A673 (cell line): ENCODE data around the gene DNAI2.

Experiments used
- EZH2 ChIP-seq: fragments of 200-600 bp; sonication (generic); IDR thresholded peaks from 2 replicates; pipeline ENCODE4 v1.6.1; 2017; ENCODE audit warnings: borderline replicate concordance, low read depth, mild to moderate bottlenecking, mixed read lengths, antibody characterized with exemption, low read length; ENCODE audit not compliant: poor library complexity, severe bottlenecking
- TF ChIP-seq, protein P1 (sequence below): fragments of 300-800, 200-600 bp; sonication (generic); conservative IDR thresholded peaks from 2 replicates; pipeline ENCODE4 v1.5.1; 2017; ENCODE audit warnings: low read depth, mild to moderate bottlenecking, antibody characterized with exemption, low read length, moderate library complexity, mixed read lengths

DNA sequence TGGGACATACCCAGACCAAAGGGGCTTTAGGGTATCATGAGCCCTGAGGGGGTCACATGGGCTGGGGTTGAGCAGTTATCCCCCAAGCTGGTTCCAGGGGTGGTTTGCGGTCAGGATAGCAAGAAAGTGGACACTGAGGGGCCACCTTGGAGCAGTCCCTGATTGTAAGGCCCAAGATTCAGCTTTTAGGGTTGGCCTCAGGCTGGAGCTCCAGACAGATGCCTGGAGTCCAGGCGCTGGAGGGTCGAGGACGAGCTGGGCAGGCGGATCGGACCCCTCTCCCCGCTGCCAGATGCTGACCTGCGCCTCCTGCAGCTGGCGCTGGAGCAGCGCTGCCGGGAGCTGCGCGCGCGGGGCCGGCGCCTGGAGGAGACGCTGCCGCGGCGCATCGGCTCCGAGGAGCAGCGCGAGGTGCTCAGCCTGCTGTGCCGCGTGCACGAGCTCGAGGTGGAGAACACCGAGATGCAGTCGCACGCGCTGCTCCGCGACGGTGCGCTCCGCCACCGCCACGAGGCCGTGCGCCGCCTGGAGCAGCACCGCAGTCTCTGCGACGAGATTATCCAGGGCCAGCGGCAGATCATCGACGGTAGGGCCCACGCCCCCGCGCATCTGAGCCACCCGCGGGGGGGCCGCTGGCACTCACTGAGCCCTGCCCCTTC lies 77.6 kb downstream of the DNAI2 start:
- TF ChIP-seq, protein P1, sequence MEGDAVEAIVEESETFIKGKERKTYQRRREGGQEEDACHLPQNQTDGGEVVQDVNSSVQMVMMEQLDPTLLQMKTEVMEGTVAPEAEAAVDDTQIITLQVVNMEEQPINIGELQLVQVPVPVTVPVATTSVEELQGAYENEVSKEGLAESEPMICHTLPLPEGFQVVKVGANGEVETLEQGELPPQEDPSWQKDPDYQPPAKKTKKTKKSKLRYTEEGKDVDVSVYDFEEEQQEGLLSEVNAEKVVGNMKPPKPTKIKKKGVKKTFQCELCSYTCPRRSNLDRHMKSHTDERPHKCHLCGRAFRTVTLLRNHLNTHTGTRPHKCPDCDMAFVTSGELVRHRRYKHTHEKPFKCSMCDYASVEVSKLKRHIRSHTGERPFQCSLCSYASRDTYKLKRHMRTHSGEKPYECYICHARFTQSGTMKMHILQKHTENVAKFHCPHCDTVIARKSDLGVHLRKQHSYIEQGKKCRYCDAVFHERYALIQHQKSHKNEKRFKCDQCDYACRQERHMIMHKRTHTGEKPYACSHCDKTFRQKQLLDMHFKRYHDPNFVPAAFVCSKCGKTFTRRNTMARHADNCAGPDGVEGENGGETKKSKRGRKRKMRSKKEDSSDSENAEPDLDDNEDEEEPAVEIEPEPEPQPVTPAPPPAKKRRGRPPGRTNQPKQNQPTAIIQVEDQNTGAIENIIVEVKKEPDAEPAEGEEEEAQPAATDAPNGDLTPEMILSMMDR, result peak; percentile 28; the same call in 1 of the 2 replicates
- no peak for TF ChIP-seq EZH2
